Nephron (organoid): ENCODE measurements around the gene B4GALNT3.

ENCODE experiments used
- H3K27ac Mint-ChIP-seq, 3 experiments: 2 replicates each; pipeline ENCODE4 v1.8.0; 2020; ENCODE audit warnings: mixed read lengths in 3 of 3, mild to moderate bottlenecking in 2 of 3, moderate library complexity in 1 of 3
- H3K27me3 Mint-ChIP-seq: 2 replicates; pipeline ENCODE4 v1.8.0; 2021; ENCODE audit warnings: low read depth, mild to moderate bottlenecking, moderate library complexity, mixed read lengths
- H3K36me3 Mint-ChIP-seq: 2 replicates; pipeline ENCODE4 v1.8.0; 2020; ENCODE audit warnings: low read depth, mixed read lengths
- H3K4me1 Mint-ChIP-seq: 2 replicates; pipeline ENCODE4 v1.8.0; 2020; ENCODE audit warnings: mixed read lengths
- H3K4me3 Mint-ChIP-seq, 3 experiments: 2 replicates each; pipeline ENCODE4 v1.8.0; 2020; ENCODE audit warnings: mild to moderate bottlenecking in 3 of 3, mixed read lengths in 3 of 3, moderate library complexity in 2 of 3
- H3K9me3 Mint-ChIP-seq: 2 replicates; pipeline ENCODE4 v1.8.0; 2020; ENCODE audit warnings: mixed read lengths
- TF ChIP-seq, protein P1 (sequence below), 3 experiments: fragments of 200-600 bp; sonication (generic); IDR thresholded peaks; one replicate each; pipeline ENCODE4 v1.5.0; 2021; ENCODE audit warnings: antibody characterized with exemption in 3 of 3; ENCODE audit not compliant: unreplicated experiment in 3 of 3

B4GALNT3 gene

DNA sequence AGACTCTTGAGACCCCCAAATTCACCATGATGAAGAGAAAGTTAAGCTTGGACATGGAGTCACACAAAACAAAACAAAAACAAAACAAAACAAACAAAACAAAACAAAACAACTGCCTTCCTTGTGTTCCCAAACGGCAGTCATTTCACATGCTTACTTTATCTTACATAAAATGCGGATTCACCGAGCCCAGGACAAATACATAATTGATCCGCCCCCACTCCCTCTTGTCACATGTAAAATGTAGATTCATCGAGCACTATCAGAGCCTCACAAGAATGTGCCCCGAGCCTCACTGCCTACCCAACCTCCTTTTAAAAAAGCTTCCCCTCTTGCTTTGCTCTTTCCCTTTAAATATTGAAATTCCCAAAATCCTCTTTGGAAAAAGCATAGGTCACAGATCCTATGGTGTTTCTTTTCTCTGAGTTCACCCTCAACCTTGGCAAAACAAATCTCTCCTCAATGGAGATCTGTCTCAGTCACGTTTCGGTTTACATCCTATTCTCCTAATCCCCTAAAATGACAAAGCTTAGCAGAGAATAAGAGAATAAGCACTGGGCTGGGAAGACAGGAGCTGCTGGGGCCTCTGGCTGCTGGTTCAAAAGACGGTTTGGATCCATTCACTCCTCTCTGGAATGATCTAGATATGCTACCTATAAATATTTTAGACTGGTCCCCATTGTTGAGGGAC is 119.8 kb downstream of the B4GALNT3 start:
- Mint-ChIP-seq H3K27ac (peak overlapping the region; percentile 70 to 86 (median 72)), H3K4me1 (peaks cover 57% of the 10 kb centered on the region), H3K9me3 (no peaks in the 10 kb centered on the region), H3K4me3 (peak overlapping the region in 1 of 3 experiments; percentile 21), H3K27me3 (peaks cover 7% of the 10 kb centered on the region), H3K36me3 (no peaks in the 10 kb centered on the region)
- TF ChIP-seq, protein P1, sequence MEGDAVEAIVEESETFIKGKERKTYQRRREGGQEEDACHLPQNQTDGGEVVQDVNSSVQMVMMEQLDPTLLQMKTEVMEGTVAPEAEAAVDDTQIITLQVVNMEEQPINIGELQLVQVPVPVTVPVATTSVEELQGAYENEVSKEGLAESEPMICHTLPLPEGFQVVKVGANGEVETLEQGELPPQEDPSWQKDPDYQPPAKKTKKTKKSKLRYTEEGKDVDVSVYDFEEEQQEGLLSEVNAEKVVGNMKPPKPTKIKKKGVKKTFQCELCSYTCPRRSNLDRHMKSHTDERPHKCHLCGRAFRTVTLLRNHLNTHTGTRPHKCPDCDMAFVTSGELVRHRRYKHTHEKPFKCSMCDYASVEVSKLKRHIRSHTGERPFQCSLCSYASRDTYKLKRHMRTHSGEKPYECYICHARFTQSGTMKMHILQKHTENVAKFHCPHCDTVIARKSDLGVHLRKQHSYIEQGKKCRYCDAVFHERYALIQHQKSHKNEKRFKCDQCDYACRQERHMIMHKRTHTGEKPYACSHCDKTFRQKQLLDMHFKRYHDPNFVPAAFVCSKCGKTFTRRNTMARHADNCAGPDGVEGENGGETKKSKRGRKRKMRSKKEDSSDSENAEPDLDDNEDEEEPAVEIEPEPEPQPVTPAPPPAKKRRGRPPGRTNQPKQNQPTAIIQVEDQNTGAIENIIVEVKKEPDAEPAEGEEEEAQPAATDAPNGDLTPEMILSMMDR (IDR thresholded peaks at IDR 0.05; ENCODE audit: unreplicated experiment in 3 of 3), result no peak

DNA sequence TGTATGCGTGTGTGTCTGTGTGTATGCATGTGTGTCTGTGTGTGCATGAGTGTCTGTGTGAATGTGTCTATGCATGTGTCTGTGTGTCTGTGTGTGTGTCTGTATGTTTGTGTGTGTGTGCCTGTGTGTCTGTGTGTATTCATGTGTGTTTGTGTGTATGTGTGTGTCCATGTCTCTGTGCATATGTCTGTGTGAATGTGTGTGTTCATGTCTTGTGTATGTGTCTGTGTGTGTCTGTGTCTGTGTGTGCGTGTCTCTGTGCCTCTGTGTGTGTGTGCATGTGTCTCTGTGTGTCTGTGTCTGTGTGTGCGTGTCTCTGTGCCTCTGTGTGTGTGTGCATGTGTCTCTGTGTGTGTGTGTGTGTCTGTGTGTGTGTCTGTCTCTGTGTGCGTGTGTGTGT is 121.1 kb downstream of the B4GALNT3 start:
- H3K27me3 Mint-ChIP-seq, result peaks cover 8% of the 10 kb centered on the region
- H3K4me1 Mint-ChIP-seq, result peaks cover 49% of the 10 kb centered on the region
- TF ChIP-seq, protein P1 (IDR thresholded peaks at IDR 0.05; ENCODE audit: unreplicated experiment in 3 of 3), result no peak
- no peak overlapping the region for H3K4me3 Mint-ChIP-seq
- no peaks in the 10 kb centered on the region for H3K9me3 Mint-ChIP-seq
- no peak overlapping the region for H3K27ac Mint-ChIP-seq
- H3K36me3 Mint-ChIP-seq, result no peaks in the 10 kb centered on the region

DNA sequence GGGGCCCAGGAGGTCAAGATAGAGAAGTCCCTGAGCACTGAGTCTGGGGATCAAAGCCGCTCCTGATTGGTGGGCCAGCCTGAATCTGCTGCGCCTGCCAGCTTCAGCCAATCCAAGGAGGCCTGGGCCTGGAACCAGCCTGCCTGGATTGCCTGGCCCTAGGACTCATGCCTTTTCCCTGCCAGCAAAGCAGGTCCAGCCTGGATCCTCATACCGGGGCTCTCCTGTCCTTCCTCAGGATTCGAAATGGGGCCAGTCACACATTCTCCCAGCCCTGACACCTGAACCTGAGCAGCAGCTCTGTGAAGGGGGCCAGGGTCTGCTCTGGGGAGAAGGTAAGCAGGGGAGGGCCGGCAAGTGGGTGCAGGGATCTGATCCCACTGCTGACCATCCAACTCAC is 121.6 kb downstream of the B4GALNT3 start:
- Mint-ChIP-seq H3K4me1 (peaks cover 46% of the 10 kb centered on the region), H3K36me3 (no peaks in the 10 kb centered on the region), H3K4me3 (no peak overlapping the region), H3K27ac (no peak overlapping the region), H3K9me3 (no peaks in the 10 kb centered on the region), H3K27me3 (peaks cover 9% of the 10 kb centered on the region)
- TF ChIP-seq, protein P1 (IDR thresholded peaks at IDR 0.05; ENCODE audit: unreplicated experiment in 3 of 3), result no peak

DNA sequence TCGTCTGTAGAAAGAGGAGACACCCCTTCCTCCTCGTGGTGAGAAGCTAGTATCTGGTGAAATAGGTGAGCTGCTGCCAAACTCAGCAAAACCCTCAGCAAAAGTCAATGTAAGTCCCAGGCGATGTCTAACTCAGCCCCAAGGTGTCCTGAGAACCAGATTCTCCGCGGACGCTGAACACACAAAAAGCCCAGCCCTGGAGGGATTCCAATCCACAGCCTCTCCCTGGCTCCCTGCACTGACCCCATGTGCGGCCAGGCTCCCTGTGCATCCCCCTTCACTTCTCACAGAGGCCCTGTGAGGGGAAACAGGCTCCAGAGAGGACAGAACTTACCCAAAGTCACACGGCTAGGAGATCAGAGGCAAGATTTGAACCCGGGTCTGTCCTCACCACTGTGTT is 122.0 kb downstream of the B4GALNT3 start:
- TF ChIP-seq, protein P1 (IDR thresholded peaks at IDR 0.05; ENCODE audit: unreplicated experiment in 3 of 3), result no peak
- H3K27me3 Mint-ChIP-seq, result peaks cover 13% of the 10 kb centered on the region
- peaks cover 42% of the 10 kb centered on the region for H3K4me1 Mint-ChIP-seq
- no peak overlapping the region for H3K4me3 Mint-ChIP-seq
- no peak overlapping the region for H3K27ac Mint-ChIP-seq
- H3K36me3 Mint-ChIP-seq, result no peaks in the 10 kb centered on the region
- no peaks in the 10 kb centered on the region for H3K9me3 Mint-ChIP-seq

DNA sequence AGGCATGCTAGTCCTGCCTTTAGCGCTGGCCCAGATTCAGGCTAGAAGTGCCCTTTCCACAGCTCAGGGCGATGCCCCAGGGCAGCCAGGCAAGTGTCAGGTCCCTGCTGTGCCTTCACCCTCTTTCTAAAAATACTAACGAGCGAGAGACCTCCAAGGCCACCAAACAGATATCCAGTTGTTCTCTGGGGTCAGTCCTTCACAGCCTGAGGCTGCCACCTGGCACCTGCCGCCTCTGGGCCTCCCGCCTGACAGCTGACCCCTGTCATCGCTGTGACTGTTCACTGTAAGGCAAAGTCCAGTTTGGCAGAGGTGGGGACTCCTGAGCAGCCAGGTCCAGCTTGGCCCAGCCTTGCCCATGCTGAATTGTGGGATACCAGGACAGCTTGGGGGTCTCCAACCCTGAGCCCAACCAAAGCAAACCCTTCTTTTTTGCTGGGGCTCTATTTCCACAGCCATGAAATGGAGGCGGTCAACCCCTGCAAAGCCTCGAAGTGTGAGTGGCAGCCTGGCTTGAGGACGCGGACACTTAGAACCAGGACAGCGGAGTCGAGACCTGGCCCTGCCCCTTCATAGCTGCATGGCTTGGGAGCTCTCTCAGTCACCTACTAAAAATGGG is 123.6 kb downstream of the B4GALNT3 start:
- TF ChIP-seq, protein P1 (IDR thresholded peaks at IDR 0.05; ENCODE audit: unreplicated experiment in 3 of 3), result peak in 1 of 3 experiments; percentile 27
- no peaks in the 10 kb centered on the region for H3K36me3 Mint-ChIP-seq
- H3K9me3 Mint-ChIP-seq, result peaks cover 5% of the 10 kb centered on the region

More for the DNA sequence above, 123.6 kb downstream of the B4GALNT3 start:
- Mint-ChIP-seq H3K4me3 (no peak overlapping the region), H3K27ac (no peak overlapping the region), H3K27me3 (peaks cover 14% of the 10 kb centered on the region), H3K4me1 (peaks cover 33% of the 10 kb centered on the region)
